GM10266 (cell line): Measurements from ENCODE around the gene TRABD2B.

Source experiments
- DNase-seq: peaks from one replicate; pipeline ENCODE4 v3.0.0; 2012; ENCODE audit errors: extremely low spot score
- CTCF ChIP-seq: IDR thresholded peaks from 2 replicates; pipeline ENCODE4 v1.5.1; 2012; ENCODE audit warnings: mild to moderate bottlenecking, low read depth; ENCODE audit not compliant: control insufficient read depth, insufficient read depth; ENCODE audit errors: missing control alignments

TRABD2B gene

GRCh38 chr1:47849005-47849521, 148.1 kb downstream of the TRABD2B start:
- no peak for DNase-seq
- no peak for TF ChIP-seq CTCF

- no peak for DNase-seq
- no peak for TF ChIP-seq CTCF
Observed at GRCh38 chr1:47847763-47848162, 149.4 kb downstream of the TRABD2B start.

GRCh38 chr1:47844558-47844955, 152.6 kb downstream of the TRABD2B start:
- no peak for TF ChIP-seq CTCF
- no peak for DNase-seq

GRCh38 chr1:47843781-47844557, 153.2 kb downstream of the TRABD2B start:
- no peak for TF ChIP-seq CTCF

GRCh38 chr1:47843059-47843458, 154.1 kb downstream of the TRABD2B start:
- no peak for DNase-seq
- TF ChIP-seq CTCF = no peak

More at GRCh38 chr1:47843781-47844557, 153.2 kb downstream of the TRABD2B start:
- no peak for DNase-seq

- no peak for TF ChIP-seq CTCF
- DNase-seq = no peak
Observed at GRCh38 chr1:47842228-47842919, 154.8 kb downstream of the TRABD2B start.

- no peak for DNase-seq
- no peak for TF ChIP-seq CTCF
Observed at GRCh38 chr1:47841356-47841755, 155.8 kb downstream of the TRABD2B start.
